ENCODE measurements around the gene BST2.

GRCh38 chr19:17436874-17437267, 31.4 kb upstream of the BST2 start:
- TF ChIP-seq CTCF (IDR thresholded peaks at IDR 0.05; ENCODE audit: low read depth, low read length) = no peak
- TF ChIP-seq EZH2phosphoT487 (IDR thresholded peaks at IDR 0.05; ENCODE audit: low read depth) = no peak

Measured in OCI-LY3 (cell line).